HG03045 (cell line): ENCODE data around the gene SEZ6L.

Experiments
- ATAC-seq: cut with Tn5 transposase; IDR thresholded peaks from one replicate; pipeline ENCODE4 v1.9.1; 2021; ENCODE audit warnings: mild to moderate bottlenecking, moderate library complexity; ENCODE audit not compliant: unreplicated experiment

SEZ6L gene

GRCh38 chr22:26172389-26172990 is 3.2 kb downstream of the SEZ6L start:
- ATAC-seq: no peak

GRCh38 chr22:26174280-26174679 is 5.0 kb downstream of the SEZ6L start:
- no peak for ATAC-seq

- no peak for ATAC-seq
These were observed 13.5 kb downstream of the SEZ6L start for GRCh38 chr22:26182723-26183122.

GRCh38 chr22:26185190-26185589 is 15.9 kb downstream of the SEZ6L start:
- ATAC-seq: no peak

GRCh38 chr22:26188341-26188740 is 19.1 kb downstream of the SEZ6L start:
- no peak for ATAC-seq

GRCh38 chr22:26194313-26194712 is 25.1 kb downstream of the SEZ6L start:
- no peak for ATAC-seq

GRCh38 chr22:26194877-26195276 is 25.6 kb downstream of the SEZ6L start:
- ATAC-seq: no peak

GRCh38 chr22:26196657-26197056 is 27.4 kb downstream of the SEZ6L start:
- no peak for ATAC-seq

- ATAC-seq: no peak
These were observed 28.2 kb downstream of the SEZ6L start for GRCh38 chr22:26197425-26197824.

- ATAC-seq: no peak
These were observed 30.4 kb downstream of the SEZ6L start for GRCh38 chr22:26199665-26200064.

- no peak for ATAC-seq
These were observed 33.1 kb downstream of the SEZ6L start for GRCh38 chr22:26202280-26202924.

- ATAC-seq: no peak
These were observed 36.2 kb downstream of the SEZ6L start for GRCh38 chr22:26205494-26205893.

GRCh38 chr22:26210334-26210733 is 41.1 kb downstream of the SEZ6L start:
- ATAC-seq: no peak

GRCh38 chr22:26213826-26214225 is 44.6 kb downstream of the SEZ6L start:
- ATAC-seq: no peak

- no peak for ATAC-seq
These were observed 45.2 kb downstream of the SEZ6L start for GRCh38 chr22:26214466-26214865.

GRCh38 chr22:26215736-26216135 is 46.5 kb downstream of the SEZ6L start:
- no peak for ATAC-seq

- ATAC-seq: no peak
These were observed 55.9 kb downstream of the SEZ6L start for GRCh38 chr22:26225207-26225606.

- no peak for ATAC-seq
These were observed 57.5 kb downstream of the SEZ6L start for GRCh38 chr22:26226538-26227297.

- no peak for ATAC-seq
These were observed 60.6 kb downstream of the SEZ6L start for GRCh38 chr22:26229910-26230309.

GRCh38 chr22:26234296-26234695 is 65.0 kb downstream of the SEZ6L start:
- ATAC-seq: no peak

GRCh38 chr22:26235792-26236487 is 66.7 kb downstream of the SEZ6L start:
- no peak for ATAC-seq

GRCh38 chr22:26236991-26237390 is 67.7 kb downstream of the SEZ6L start:
- no peak for ATAC-seq
